ENCODE data around the gene AP3M1. TPM values are rescaled to one million over a fixed set of nuclear protein-coding genes. Genes with fewer than 3 reads are reported as not detected.
"Not testable (repeated sequence)": the region's sequence is repeated elsewhere in the genome, so short reads cannot be mapped to it uniquely, and the experiment has no call there.

Gene AP3M1
- total RNA-seq, result 27.6 TPM
- long read RNA-seq, full-length matches to known transcripts, result 63 of 70 reads
- long read RNA-seq, partial matches to known transcripts, result 0 of 70 reads
- long read RNA-seq, other reads (novel, unspliced or antisense), result 7 of 70 reads

DNA sequence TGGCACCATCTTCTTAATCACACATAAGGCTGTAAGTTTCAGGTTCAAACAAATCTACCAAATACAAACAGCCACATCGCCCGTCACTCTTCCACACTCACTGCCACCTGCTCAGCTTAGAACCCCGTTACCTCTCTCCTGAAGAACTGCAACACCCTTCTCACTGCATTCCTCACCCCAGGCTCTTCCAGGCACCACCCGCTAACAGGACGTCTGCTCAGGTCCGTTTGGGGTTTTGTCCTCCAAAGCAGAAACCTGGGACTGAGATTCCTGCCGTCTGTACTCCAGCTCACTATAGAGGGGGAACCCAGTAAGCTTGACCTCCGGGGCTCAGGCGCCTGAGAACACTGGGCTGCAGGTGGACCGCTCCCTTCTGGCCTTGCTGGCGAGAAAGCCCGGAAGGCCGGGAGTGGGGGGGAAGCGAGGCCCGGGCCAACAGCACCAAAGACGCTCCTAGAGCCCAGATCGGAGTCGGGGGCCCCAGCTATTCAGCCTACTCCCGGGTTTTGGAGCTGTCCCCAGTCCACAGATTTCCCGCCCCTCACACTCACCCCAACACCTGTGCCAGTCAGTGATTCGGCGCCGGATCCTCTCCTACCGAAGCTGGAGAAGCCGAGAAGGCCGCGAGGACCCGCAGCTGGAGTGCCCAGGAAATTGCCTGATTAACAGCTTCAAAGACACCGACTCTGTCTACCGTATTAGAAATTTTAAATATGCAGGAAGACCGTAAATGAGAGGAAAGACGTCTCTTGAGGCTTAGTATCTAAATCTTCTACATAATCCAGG, at the start of gene AP3M1:
Gene AP3M1, minus strand, starts transcription at position 625 of the 786 bp plus-strand sequence. CDS start 12,449 bp downstream, outside the sequence.
- peak; percentile 88 for DNase-seq
- ATAC-seq (ENCODE audit: poor library complexity), result peak; percentile 67
- intact Hi-C loops (cut with DNase I), result no loop called here

DNA sequence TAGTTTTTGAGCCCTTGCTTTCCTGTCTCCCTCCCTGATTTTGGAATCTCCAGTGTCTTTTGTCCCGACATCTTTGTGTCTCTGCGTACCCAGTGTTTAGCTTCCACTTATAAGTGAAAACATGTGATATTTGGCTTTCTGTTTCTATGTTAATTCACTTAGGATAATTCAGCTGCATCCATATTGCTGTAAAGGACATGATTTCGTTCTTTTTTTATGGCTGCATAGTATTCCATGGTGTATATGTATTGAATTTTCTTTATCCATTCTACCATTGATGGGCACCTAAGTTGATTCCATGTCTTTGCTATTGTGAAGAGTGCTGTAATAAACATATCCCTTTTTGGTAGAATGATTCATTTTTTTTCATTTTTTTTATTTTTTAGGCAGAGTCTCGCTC, 48.7 kb upstream of the AP3M1 start:
- ATAC-seq (ENCODE audit: poor library complexity) (no peak), DNase-seq (no peak)
- intact Hi-C loops (cut with DNase I), result no loop called here

- intact Hi-C loops (cut with DNase I), result no loop called here
- DNase-seq (no peak), ATAC-seq (ENCODE audit: poor library complexity) (no peak)
Measured at GRCh38 chr10:74194999-74195398, 44.4 kb upstream of the AP3M1 start.

- intact Hi-C loops (cut with DNase I), result no loop called here
- DNase-seq, result no peak
- ATAC-seq (ENCODE audit: poor library complexity), result no peak
Measured at GRCh38 chr10:74194545-74194944, 43.9 kb upstream of the AP3M1 start.

GRCh38 chr10:74190494-74190893, 39.9 kb upstream of the AP3M1 start:
- DNase-seq (no peak), ATAC-seq (ENCODE audit: poor library complexity) (peak; percentile 22)
- intact Hi-C loops (cut with DNase I), result no loop called here

- ATAC-seq (ENCODE audit: poor library complexity), result peak; percentile 49
- DNase-seq, result no peak
- intact Hi-C loops (cut with DNase I), result no loop called here
Measured at GRCh38 chr10:74189999-74190421, 39.4 kb upstream of the AP3M1 start.

GRCh38 chr10:74188617-74189016, 38.0 kb upstream of the AP3M1 start:
- DNase-seq; ATAC-seq (ENCODE audit: poor library complexity); intact Hi-C loops (cut with DNase I): not testable (repeated sequence)

GRCh38 chr10:74187237-74187636, 36.6 kb upstream of the AP3M1 start:
- DNase-seq, result no peak
- intact Hi-C loops (cut with DNase I), result no loop called here
- ATAC-seq (ENCODE audit: poor library complexity), result no peak

DNA sequence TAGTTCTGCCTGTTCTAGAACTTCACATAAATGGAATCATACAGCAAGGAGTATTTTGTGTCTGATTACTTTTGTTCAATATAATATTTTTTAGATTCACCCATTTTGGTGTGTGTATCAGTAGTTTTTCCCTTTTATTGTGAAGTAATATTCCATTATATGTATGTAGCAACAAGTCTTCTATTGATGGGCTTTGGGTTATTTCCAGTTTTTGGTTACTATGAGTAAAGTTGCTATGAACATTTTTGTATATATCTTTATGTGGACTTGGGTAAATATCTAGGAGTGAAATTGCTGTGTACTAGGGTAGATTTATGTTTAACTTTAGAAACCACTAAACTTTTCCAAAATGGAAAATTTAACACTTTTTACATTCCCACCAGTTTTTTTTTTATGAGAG, 36.0 kb upstream of the AP3M1 start:
- no peak for ATAC-seq (ENCODE audit: poor library complexity)
- DNase-seq, result no peak
- intact Hi-C loops (cut with DNase I), result no loop called here

GRCh38 chr10:74179111-74179710, 28.6 kb upstream of the AP3M1 start:
- DNase-seq (no peak), ATAC-seq (ENCODE audit: poor library complexity) (no peak)
- intact Hi-C loops (cut with DNase I), result no loop called here

- no peak for DNase-seq
- ATAC-seq (ENCODE audit: poor library complexity), result no peak
- intact Hi-C loops (cut with DNase I), result no loop called here
Measured at GRCh38 chr10:74178042-74178791, 27.6 kb upstream of the AP3M1 start.

DNA sequence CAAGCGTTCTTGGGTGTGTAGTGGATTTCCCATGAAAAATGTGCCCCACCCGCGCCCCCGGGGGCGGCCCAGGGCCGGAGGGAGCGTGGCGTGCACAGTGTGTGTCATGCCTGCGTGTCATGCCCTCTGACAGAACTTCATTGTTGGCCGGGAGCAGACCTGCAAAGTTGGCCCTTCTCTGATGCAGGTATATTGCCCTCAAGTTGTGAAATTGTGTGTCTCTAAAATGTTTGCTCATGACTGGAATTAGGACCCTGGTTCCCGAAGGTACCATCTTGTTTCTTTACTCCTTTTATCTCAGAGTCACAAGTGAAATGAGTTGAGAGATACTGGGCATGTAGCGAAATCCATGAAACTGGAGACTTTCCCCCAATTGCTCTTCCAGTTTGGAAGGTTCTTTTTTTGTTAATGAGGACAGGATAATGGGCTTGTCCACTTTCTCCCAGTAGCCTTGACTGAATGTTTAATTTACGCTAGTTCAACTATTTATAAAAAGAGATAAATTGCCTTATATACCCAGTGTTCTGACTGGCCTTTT, 26.6 kb upstream of the AP3M1 start:
- intact Hi-C loops (cut with DNase I), result no loop called here
- DNase-seq (no peak), ATAC-seq (ENCODE audit: poor library complexity) (peak; percentile 18)

DNA sequence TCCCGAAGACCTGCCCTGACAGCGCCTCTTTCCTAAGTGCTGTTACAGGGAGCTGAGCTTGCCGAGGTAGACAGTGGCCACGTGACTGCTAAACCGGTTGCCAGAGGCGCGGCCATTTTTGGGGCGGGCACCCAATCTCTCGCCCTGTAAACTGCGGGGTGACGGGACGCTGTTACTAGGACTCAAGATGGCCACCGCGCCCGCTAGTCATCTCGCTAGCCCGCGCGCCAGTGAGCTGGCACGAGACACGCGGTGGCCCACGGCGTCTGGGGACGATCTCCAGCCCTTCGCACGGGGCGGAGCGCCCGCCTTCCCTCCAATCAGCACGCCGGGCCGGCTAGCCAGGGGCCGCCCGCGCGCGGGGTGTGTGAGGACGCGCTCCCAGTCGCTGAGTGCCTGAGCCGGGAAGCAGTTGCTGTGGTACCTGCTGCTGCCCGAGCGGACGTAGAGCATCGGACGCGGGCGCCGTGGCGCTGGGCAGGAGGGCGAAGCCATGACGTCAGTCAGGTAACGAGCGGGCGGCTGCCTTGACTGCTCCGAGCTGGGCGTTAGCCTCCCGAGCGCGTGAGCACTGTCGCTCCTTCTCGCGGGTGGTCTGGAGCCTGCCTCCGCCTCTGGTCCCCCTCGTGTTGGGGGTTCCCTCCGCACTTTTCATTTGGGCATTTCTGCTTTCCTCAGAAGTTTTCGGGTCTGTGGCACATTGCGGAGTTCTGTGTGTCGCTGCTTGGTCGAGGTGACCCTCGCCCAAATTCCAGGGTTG, 25.9 kb upstream of the AP3M1 start:
- DNase-seq, result peak; percentile 97
- intact Hi-C loops (cut with DNase I), result no loop called here
- peak; percentile 98 for ATAC-seq (ENCODE audit: poor library complexity)

GRCh38 chr10:74175510-74176379, 25.1 kb upstream of the AP3M1 start:
- ATAC-seq (ENCODE audit: poor library complexity), result no peak
- intact Hi-C loops (cut with DNase I), result no loop called here
- DNase-seq, result no peak

GRCh38 chr10:74174521-74174920, 23.9 kb upstream of the AP3M1 start:
- intact Hi-C loops (cut with DNase I), result no loop called here
- ATAC-seq (ENCODE audit: poor library complexity), result no peak
- DNase-seq, result no peak

DNA sequence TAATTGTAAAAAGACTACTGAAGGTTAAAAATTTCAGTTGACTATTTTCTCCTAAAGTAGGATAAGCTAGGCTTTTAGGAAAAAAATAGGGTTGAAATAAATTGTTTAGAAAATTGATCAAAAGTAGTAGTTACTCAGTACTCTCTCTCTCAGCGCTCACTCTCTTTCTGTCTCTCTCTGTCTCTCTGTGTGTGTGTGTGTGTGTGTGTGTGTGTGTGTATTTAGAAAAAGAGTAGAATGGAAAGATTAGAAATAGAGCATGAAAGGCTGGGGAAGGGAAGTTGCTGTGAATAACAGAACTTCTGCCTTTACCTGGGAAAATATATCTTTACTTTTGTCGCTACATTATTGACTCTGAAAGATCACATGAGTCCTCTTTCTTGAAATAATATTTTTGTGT, 21.0 kb upstream of the AP3M1 start:
- intact Hi-C loops (cut with DNase I), result no loop called here

GRCh38 chr10:74167443-74167842, 16.8 kb upstream of the AP3M1 start:
- intact Hi-C loops (cut with DNase I), result no loop called here
- no peak for DNase-seq
- ATAC-seq (ENCODE audit: poor library complexity), result peak; percentile 39

More for the DNA sequence above, 21.0 kb upstream of the AP3M1 start:
- DNase-seq (no peak), ATAC-seq (ENCODE audit: poor library complexity) (no peak)

DNA sequence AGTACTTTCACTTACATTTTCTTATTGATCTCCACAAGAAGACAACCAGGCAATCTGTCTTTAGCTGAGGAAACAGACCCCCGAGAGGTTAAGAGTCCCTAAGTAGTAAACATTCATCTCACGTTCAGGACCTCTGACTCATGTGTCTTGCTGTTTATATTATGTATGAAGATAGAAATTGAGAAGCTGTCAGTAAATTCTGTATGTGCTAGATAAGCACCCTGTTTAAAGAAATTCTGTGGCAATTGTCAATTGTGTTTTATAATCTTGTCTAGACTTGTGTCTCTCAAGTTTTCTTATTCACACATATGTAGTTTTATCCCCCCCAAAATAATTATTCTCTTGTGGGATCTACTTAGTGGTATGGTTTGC, 14.9 kb upstream of the AP3M1 start:
- intact Hi-C loops (cut with DNase I), result no loop called here
- no peak for ATAC-seq (ENCODE audit: poor library complexity)
- no peak for DNase-seq
